GM12878 (cell line): ENCODE results near the gene SORCS2. TPM values are rescaled to one million over a fixed set of nuclear protein-coding genes. Genes with fewer than 3 reads are reported as not detected.

Experiments used
- ATAC-seq: fragments of 200-7000 bp; cut with Tn5 transposase; 3 replicates; pipeline ENCODE4 v1.9.1; 2020; ENCODE audit warnings: mild to moderate bottlenecking, moderate library complexity
- BruUV-seq: library from RNA; stranded (reverse); fragments of 400-500 nt; replicated peaks from 2 replicates; lab custom pipeline; 2021; lab: Mats Ljungman, UMichigan
- CTCF ChIA-PET: fragments of 300-600 bp; sonication (Branson Sonifier 250); formaldehyde crosslinking; extraction: SDS; loops from one replicate; lab custom pipeline; 2021; ENCODE audit warnings: inconsistent platforms; lab: Yijun Ruan, JAX
- POLR2A ChIA-PET: fragments of 350-600 bp; formaldehyde crosslinking; extraction: SDS; loops from one replicate; lab custom pipeline; 2021; ENCODE audit warnings: inconsistent platforms; lab: Charles Lee
- RAD21 ChIA-PET: fragments of 300-600 bp; sonication (Branson Sonifier 250); formaldehyde crosslinking; loops from one replicate; lab custom pipeline; 2023; ENCODE audit warnings: antibody characterized with exemption; ENCODE audit not compliant: unreplicated experiment; lab: Charles Lee
- SMC1A ChIA-PET: fragments of 300-600 bp; sonication (Branson Sonifier 250); formaldehyde crosslinking; loops from one replicate; lab custom pipeline; 2023; ENCODE audit not compliant: unreplicated experiment, uncharacterized antibody; lab: Charles Lee
- DNase-seq: peaks from one replicate; pipeline ENCODE4 v3.0.0-alpha.2; 2011; ENCODE audit warnings: low read depth, low spot score
- FAIRE-seq: peaks from 3 replicates; lab custom pipeline; 2011; peaks lifted over from hg19 to GRCh38; lab: Jason Lieb, UNC
- H2AFZ ChIP-seq: 2 replicates; pipeline ENCODE4 v1.6.0; 2011; ENCODE audit warnings: low read depth, low read length, control low read depth; ENCODE audit not compliant: control insufficient read depth
- H3K27ac ChIP-seq: 2 replicates; pipeline ENCODE4 v1.5.1; 2011; ENCODE audit warnings: control low read depth; ENCODE audit not compliant: control insufficient read depth, insufficient read depth
- H3K27me3 ChIP-seq, 2 experiments: replicated peaks in 1 of 2; 2 replicates each; pipeline versions ENCODE4 v1.6.0 to v1.6.1; 2011; ENCODE audit warnings: low read length in 1 of 2; ENCODE audit not compliant: control insufficient read depth in 2 of 2, insufficient read depth in 2 of 2
- H3K36me3 ChIP-seq, 2 experiments: 2 replicates each; pipeline ENCODE4 v1.5.1; 2011; ENCODE audit warnings: low read length in 1 of 2; ENCODE audit not compliant: control insufficient read depth in 2 of 2, insufficient read depth in 2 of 2
- H3K4me1 ChIP-seq: 2 replicates; pipeline ENCODE4 v1.6.1; 2011; ENCODE audit warnings: mild to moderate bottlenecking, low read length, moderate library complexity, mixed read lengths; ENCODE audit not compliant: control insufficient read depth, insufficient read depth
- H3K4me2 ChIP-seq: 2 replicates; pipeline ENCODE4 v1.6.0; 2011; ENCODE audit warnings: control low read depth; ENCODE audit not compliant: control insufficient read depth, insufficient read depth
- H3K4me3 ChIP-seq: fragments of 200-600 bp; sonication (generic); 2 replicates; pipeline ENCODE4 v1.5.1; 2016
- H3K79me2 ChIP-seq: 2 replicates; pipeline ENCODE4 v1.6.0; 2011; ENCODE audit warnings: low read length; ENCODE audit not compliant: control insufficient read depth, insufficient read depth
- H3K9ac ChIP-seq: 2 replicates; pipeline ENCODE4 v1.8.0; 2011; ENCODE audit warnings: low read length, control low read depth, mixed read lengths; ENCODE audit not compliant: control insufficient read depth, insufficient read depth
- H3K9me3 ChIP-seq: replicated peaks from 3 replicates; pipeline ENCODE4 v1.5.1; 2011; ENCODE audit warnings: mild to moderate bottlenecking, low read length; ENCODE audit not compliant: control insufficient read depth, insufficient read depth
- H4K20me1 ChIP-seq: 2 replicates; pipeline ENCODE4 v1.6.0; 2011; ENCODE audit not compliant: control insufficient read depth, insufficient read depth
- CUX1 ChIP-seq: IDR thresholded peaks from 2 replicates; pipeline ENCODE4 v1.6.1; 2012; ENCODE audit warnings: improper control_type of control experiment, low read depth, low read length; ENCODE audit not compliant: insufficient replicate concordance
- EP300 ChIP-seq, 2 experiments: fragments of 150-350 bp in 1 of 2; IDR thresholded peaks; 2 replicates each; pipeline ENCODE4 v1.6.1; 2011 to 2012; ENCODE audit warnings: low read depth in 2 of 2, low read length in 2 of 2, borderline replicate concordance in 1 of 2, improper control_type of control experiment in 1 of 2, inconsistent platforms in 1 of 2; ENCODE audit not compliant: control insufficient read depth in 1 of 2
- HSF1 ChIP-seq: fragments of 150-350 bp; IDR thresholded peaks from 2 replicates; pipeline ENCODE4 v1.6.1; 2014; ENCODE audit warnings: mild to moderate bottlenecking, low read depth, low read length
- IKZF1 ChIP-seq: fragments of 450-650 bp; conservative IDR thresholded peaks from 2 replicates; pipeline ENCODE4 v1.6.1; 2017; ENCODE audit warnings: antibody characterized with exemption, mild to moderate bottlenecking
- IRF3 ChIP-seq: fragments of 450-650 bp; IDR thresholded peaks from 2 replicates; pipeline ENCODE4 v1.6.1; 2014; ENCODE audit warnings: mild to moderate bottlenecking
- KDM1A ChIP-seq: fragments of 200-600 bp; sonication (generic); IDR thresholded peaks from 2 replicates; pipeline ENCODE4 v1.6.1; 2016; ENCODE audit warnings: borderline replicate concordance
- MLLT1 ChIP-seq: fragments of 450-650 bp; IDR thresholded peaks from 2 replicates; pipeline ENCODE4 v1.6.1; 2016; ENCODE audit warnings: mild to moderate bottlenecking
- NFXL1 ChIP-seq: fragments of 450-650 bp; IDR thresholded peaks from 2 replicates; pipeline ENCODE4 v1.6.1; 2017; ENCODE audit warnings: antibody characterized with exemption, mild to moderate bottlenecking, borderline replicate concordance
- PAX8 ChIP-seq: fragments of 450-650 bp; IDR thresholded peaks from 2 replicates; pipeline ENCODE4 v1.6.1; 2017; ENCODE audit warnings: mild to moderate bottlenecking, moderate library complexity
- SMAD5 ChIP-seq: IDR thresholded peaks from 2 replicates; pipeline ENCODE4 v1.6.1; 2016; ENCODE audit warnings: antibody characterized with exemption, low read depth
- SUPT20H ChIP-seq: IDR thresholded peaks from 2 replicates; pipeline ENCODE4 v1.6.1; 2011; ENCODE audit warnings: low read depth, mild to moderate bottlenecking, low read length, moderate library complexity, borderline replicate concordance; ENCODE audit not compliant: control insufficient read depth
- ZNF274 ChIP-seq: IDR thresholded peaks from one replicate; pipeline ENCODE4 v1.8.0; 2011; ENCODE audit not compliant: insufficient read length, insufficient read depth
- WGBS: methylation state at CpG from one replicate; pipeline ENCODE4 v1.1.6; 2016; ENCODE audit warnings: low lambda C conversion rate; ENCODE audit not compliant: insufficient replicate concordance, insufficient coverage; ENCODE audit errors: missing lambda C conversion rate; 5-methylcytosine and 5-hydroxymethylcytosine counted together
- in situ Hi-C: fragments of 300-500 bp; cut with MboI; formaldehyde crosslinking; loops from 9 replicates; pipeline ENCODE4 v1.14.3; 2018; ENCODE audit warnings: mixed read lengths
- intact Hi-C: fragments of 100-400 bp; cut with micrococcal nuclease; formaldehyde crosslinking; loops from one replicate; pipeline ENCODE4 v1.14.2; 2022; ENCODE audit not compliant: unreplicated experiment
- polyA plus RNA-seq, 11 experiments: library from polyadenylated mRNA; depleted of rRNA in 4 of 11; unstranded in 6 of 11; stranded (reverse) in 5 of 11; fragments of >200 nt; fragmentation: Nextera tagmentation in 4 of 11; fragmentation: Illumina TruSeq in 1 of 11; extraction: Ambion mirVana in 4 of 11; extraction: Trizol in 1 of 11; gene quantifications; 1 replicate in 1 of 11; 2 replicates in 10 of 11; pipeline versions ENCODE4 v1.2.1 to v1.2.3, GENCODE V29; 2011 to 2016; ENCODE audit warnings: inconsistent platforms in 2 of 11, missing spikeins in 2 of 11, low read depth in 1 of 11
- total RNA-seq, 4 experiments: library from RNA; depleted of rRNA in 3 of 4; stranded (reverse); fragments of >200 nt in 3 of 4; fragmentation: Illumina TruSeq in 1 of 4; extraction: Trizol in 1 of 4; gene quantifications; 2 replicates each; pipeline versions ENCODE4 v1.2.1 to v1.2.3, GENCODE V29; 2013 to 2021

Gene SORCS2
- total and polyA plus RNA-seq, 10 of the 15 experiments (the other 5 are each of a cell fraction or from before 2014, with no cell fraction given): 0.01 to 0.15 (median 0.05) TPM; not detected in 5

- ChIA-PET CTCF (interaction anchor here (0.8 kb wide), 1 partner anchor 13 kb away, joined by 3 read pairs; no protein-coding TSS in a partner anchor), SMC1A (no interaction called here), RAD21 (no interaction called here), POLR2A (interaction anchor here (0.6 kb wide), 1 partner anchor 1212 kb away, joined by 10 read pairs; no protein-coding TSS in a partner anchor)
- H3K9ac ChIP-seq: no peak overlapping the region
- intact Hi-C loops: no loop called here
- no peak for TF ChIP-seq ZNF274
- no peak for TF ChIP-seq IKZF1
- TF ChIP-seq SUPT20H: no peak
- no peak for TF ChIP-seq CUX1
- no peak for TF ChIP-seq EP300 (IDR thresholded peaks at IDR 0.05; ENCODE audit: borderline replicate concordance in 1 of 2, control insufficient read depth in 1 of 2, low read depth in 2 of 2, low read length in 2 of 2)
- TF ChIP-seq PAX8: no peak
- no peak for TF ChIP-seq KDM1A
- no peak for TF ChIP-seq HSF1
- TF ChIP-seq NFXL1: no peak
- no peak for TF ChIP-seq SMAD5
- TF ChIP-seq MLLT1: no peak
- no peak for TF ChIP-seq IRF3
- H3K36me3 ChIP-seq: no peaks in the 10 kb centered on the region
- no peak overlapping the region for H3K27ac ChIP-seq
- no TSS peak for BruUV-seq
- H3K27me3 ChIP-seq: peaks cover 0 to 4% of the 10 kb centered on the region in 2 experiments; a peak in 2 of 4 replicates
- in situ Hi-C loops: no loop called here
- no peak overlapping the region for H2AFZ ChIP-seq
- no peaks in the 10 kb centered on the region for H3K4me1 ChIP-seq
- H4K20me1 ChIP-seq: no peaks in the 10 kb centered on the region
- no peaks in the 10 kb centered on the region for H3K9me3 ChIP-seq
- ATAC-seq (no peak), FAIRE-seq (no peak), DNase-seq (no peak)
- no peak overlapping the region for H3K4me3 ChIP-seq
- H3K79me2 ChIP-seq: no peaks in the 10 kb centered on the region
- H3K4me2 ChIP-seq: no peak overlapping the region
- WGBS: 38% methylated on average over 20 of the region's 20 CpGs
These were observed 109.7 kb downstream of the SORCS2 start for GRCh38 chr4:7301846-7302630.
